Measurements from ENCODE around the gene HOXB13.

The HOXB13 gene

DNA sequence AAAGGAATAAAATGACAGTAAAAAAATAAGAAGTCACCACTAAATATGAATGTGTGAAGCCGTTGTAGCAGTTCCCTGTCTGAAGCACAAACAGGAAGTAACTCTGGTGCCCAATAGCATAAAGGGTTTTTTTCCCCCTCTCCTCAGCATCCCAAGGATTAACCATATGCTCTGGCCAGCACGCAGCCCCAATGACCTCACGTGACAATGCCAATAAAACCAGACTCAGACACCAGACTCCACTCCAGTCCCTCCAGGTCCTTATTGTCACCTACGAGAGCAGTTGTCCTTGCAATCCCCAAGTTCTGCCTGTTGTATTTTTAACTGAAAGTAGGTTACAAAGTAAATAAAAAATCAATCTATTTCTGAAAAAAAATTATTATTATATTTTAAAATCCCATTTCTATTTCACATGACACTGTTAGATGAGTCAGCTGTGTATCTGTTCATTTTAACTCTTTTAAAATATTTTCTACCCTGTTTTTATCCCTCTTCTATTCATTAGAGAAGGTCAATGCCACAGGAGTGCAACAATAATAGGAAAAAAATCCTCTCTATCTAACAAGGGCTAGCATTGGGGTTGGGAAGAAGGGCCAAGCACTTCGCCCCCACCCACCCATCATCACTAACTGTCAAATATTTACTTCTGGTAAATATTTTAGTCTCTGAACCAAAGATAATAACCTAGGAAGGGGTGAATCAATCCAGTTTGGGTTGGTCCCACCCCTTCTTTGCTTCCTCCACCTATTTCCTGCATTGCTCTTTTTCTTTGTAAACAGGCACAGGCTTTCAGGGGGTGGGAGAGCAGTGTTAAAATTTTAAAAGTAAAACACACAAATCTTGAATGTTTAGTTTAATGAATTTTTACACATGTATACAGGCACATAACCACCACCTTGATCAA, 12.8 kb downstream of the HOXB13 start:
- DNase-seq (ENCODE audit: low spot score): no peak
- in situ Hi-C loops (cut with MboI; ENCODE audit: low sequenced_read_pairs, unreplicated experiment): no loop called here
- TF ChIP-seq, protein P1, sequence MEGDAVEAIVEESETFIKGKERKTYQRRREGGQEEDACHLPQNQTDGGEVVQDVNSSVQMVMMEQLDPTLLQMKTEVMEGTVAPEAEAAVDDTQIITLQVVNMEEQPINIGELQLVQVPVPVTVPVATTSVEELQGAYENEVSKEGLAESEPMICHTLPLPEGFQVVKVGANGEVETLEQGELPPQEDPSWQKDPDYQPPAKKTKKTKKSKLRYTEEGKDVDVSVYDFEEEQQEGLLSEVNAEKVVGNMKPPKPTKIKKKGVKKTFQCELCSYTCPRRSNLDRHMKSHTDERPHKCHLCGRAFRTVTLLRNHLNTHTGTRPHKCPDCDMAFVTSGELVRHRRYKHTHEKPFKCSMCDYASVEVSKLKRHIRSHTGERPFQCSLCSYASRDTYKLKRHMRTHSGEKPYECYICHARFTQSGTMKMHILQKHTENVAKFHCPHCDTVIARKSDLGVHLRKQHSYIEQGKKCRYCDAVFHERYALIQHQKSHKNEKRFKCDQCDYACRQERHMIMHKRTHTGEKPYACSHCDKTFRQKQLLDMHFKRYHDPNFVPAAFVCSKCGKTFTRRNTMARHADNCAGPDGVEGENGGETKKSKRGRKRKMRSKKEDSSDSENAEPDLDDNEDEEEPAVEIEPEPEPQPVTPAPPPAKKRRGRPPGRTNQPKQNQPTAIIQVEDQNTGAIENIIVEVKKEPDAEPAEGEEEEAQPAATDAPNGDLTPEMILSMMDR (IDR thresholded peaks at IDR 0.05; ENCODE audit: borderline replicate concordance, control extremely low read depth, extremely low read depth, insufficient read depth, missing control alignments): no peak

DNA sequence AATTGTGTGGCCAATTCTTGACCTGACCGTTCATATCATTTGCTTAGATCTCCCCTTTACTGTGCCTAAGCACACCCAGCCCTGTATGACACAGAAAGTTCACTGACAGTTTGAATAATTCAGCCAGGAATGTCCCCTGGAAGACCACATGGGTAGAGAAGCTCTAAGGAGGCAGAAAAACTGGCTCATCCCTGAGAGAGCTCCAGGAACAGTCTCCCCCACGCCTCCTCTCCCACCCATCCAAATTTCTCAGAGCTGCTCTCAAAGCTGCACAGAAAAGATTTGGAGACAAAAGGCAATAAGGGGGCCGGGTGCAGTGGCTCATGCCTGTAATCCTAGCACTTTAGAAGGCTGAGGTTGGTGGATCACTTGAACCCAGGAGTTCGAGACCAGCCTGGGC, 17.4 kb downstream of the HOXB13 start:
- DNase-seq (ENCODE audit: low spot score): no peak
- TF ChIP-seq, protein P1 (IDR thresholded peaks at IDR 0.05; ENCODE audit: borderline replicate concordance, control extremely low read depth, extremely low read depth, insufficient read depth, missing control alignments): no peak
- in situ Hi-C loops (cut with MboI; ENCODE audit: low sequenced_read_pairs, unreplicated experiment): no loop called here

DNA sequence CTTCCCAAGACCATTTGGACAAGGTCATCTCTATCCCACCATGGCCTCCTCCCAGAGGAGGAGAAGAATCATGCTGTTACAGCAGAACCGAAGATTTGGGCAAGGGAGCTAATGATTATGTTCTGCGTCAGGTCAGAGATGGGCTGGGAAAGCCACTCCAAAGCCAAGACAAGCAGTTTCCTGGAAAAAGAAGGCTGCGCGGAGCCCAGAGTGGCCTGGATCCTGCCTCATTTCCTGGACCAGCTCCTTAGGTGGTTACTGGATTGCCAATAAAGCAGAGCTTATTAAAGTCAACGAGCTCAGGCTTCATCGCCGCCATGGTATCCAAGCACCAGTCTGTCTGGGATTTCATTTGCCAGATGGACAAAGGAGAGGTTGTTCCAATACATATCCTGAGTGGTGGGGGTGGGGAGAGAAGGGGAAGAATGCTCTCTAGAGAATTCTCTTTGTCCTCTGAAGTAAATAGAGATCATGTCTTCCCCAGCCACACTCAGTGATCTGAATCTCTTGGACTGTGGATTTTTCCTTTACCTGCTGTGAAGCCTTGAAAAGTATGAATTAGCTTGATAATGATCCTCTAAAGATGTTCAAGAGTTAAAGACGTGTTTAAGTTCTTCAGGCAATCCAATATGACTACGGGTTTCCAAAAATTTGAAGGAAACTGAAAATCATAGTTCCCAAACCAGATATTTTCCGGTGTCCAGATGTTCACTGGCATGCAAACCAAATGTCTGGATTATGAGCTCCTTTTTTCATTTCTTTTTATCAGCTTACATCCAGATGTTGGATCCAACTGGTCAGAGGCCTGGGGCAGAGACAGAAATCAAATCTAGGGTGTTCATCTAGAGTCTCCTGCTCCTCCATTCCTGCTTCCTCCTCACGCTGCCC, 23.9 kb downstream of the HOXB13 start:
- TF ChIP-seq, protein P1 (IDR thresholded peaks at IDR 0.05; ENCODE audit: borderline replicate concordance, control extremely low read depth, extremely low read depth, insufficient read depth, missing control alignments): no peak
- DNase-seq (ENCODE audit: low spot score): no peak
- in situ Hi-C loops (cut with MboI; ENCODE audit: low sequenced_read_pairs, unreplicated experiment): no loop called here

DNA sequence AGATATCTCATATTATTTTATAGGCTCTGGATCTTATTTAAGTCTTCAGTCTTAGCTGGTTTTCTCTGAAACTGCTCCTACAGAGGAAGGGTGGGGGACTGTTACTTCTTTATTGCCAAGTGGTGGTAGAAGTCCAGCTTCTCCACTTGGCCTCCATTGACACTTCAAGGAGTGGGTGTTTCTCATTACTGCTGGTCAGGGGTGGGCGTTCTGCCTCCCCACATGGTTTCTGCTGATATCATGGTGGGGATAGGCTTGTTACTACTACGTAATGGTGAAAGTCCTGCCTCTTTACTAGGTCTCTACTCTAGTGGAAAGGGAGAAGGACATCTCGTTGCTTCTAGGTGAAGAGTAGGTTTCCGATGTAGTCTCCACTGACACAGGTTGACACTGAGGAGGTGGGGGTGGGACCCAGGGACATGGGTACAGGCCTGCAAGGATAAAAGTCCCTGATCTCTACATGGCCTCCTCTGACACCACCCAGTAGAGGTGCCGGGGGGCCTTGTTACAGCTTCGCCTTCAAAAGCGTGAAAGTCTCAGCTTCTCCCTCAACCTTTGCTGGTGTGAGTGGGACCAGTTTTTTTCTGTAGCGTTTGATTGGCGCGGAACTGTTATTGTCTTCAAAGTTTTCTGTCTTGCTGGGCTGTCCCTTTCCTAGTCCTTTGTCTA, 26.6 kb downstream of the HOXB13 start:
- in situ Hi-C loops (cut with MboI; ENCODE audit: low sequenced_read_pairs, unreplicated experiment): no loop called here
- TF ChIP-seq, protein P1 (IDR thresholded peaks at IDR 0.05; ENCODE audit: borderline replicate concordance, control extremely low read depth, extremely low read depth, insufficient read depth, missing control alignments): no peak
- DNase-seq (ENCODE audit: low spot score): no peak

DNA sequence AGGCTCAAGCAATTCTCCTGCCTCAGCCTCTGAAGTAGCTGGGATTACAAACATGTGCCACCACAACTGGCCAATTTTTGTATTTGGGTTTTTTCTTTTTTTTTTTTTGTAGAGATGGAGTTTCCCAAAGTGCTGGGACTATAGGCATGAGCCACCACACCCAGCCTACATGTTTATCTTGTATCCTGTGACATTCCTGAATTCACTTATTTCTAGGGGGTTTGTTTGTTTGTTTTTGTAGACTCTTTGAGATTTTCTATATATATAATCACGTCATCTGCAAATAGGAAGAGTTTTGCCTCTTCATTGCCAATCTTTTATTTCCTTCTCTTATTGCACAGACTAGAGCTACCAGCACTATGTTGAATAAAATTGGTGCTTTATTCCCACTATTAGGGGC, 35.4 kb downstream of the HOXB13 start:
- TF ChIP-seq, protein P1 (IDR thresholded peaks at IDR 0.05; ENCODE audit: borderline replicate concordance, control extremely low read depth, extremely low read depth, insufficient read depth, missing control alignments): no peak
- in situ Hi-C loops (cut with MboI; ENCODE audit: low sequenced_read_pairs, unreplicated experiment): no loop called here
- DNase-seq (ENCODE audit: low spot score): no peak

DNA sequence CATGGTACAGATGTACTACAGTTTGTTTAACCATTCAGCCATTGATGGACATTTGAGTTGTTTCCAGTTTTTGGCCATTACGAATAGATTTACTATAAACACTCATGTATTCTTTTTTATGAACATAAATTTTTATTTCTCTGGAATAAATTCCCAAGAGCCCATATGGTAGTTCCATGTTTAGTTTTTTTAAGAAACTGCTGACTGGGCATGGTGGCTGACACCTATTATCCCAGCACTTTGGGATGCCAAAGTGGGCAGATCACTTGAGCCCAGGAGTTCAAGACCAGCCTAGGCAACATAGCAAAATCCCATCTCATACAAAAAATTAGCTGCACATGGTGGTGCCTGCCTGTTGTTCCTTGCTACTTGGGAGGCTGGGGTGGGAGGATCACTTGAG, 36.5 kb downstream of the HOXB13 start:
- TF ChIP-seq, protein P1 (IDR thresholded peaks at IDR 0.05; ENCODE audit: borderline replicate concordance, control extremely low read depth, extremely low read depth, insufficient read depth, missing control alignments): no peak
- in situ Hi-C loops (cut with MboI; ENCODE audit: low sequenced_read_pairs, unreplicated experiment): no loop called here
- DNase-seq (ENCODE audit: low spot score): no peak

Measured in GM13976 (cell line).